ENCODE measurements around the gene MICU1.

GRCh38 chr10:72375585-72375984 is 250.3 kb downstream of the MICU1 start:
- TF ChIP-seq, protein P1, sequence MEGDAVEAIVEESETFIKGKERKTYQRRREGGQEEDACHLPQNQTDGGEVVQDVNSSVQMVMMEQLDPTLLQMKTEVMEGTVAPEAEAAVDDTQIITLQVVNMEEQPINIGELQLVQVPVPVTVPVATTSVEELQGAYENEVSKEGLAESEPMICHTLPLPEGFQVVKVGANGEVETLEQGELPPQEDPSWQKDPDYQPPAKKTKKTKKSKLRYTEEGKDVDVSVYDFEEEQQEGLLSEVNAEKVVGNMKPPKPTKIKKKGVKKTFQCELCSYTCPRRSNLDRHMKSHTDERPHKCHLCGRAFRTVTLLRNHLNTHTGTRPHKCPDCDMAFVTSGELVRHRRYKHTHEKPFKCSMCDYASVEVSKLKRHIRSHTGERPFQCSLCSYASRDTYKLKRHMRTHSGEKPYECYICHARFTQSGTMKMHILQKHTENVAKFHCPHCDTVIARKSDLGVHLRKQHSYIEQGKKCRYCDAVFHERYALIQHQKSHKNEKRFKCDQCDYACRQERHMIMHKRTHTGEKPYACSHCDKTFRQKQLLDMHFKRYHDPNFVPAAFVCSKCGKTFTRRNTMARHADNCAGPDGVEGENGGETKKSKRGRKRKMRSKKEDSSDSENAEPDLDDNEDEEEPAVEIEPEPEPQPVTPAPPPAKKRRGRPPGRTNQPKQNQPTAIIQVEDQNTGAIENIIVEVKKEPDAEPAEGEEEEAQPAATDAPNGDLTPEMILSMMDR (IDR thresholded peaks at IDR 0.05): no peak
- TF ChIP-seq EZH2 (IDR thresholded peaks at IDR 0.05): no peak
- no peak for TF ChIP-seq EZH2phosphoT487 (IDR thresholded peaks at IDR 0.05)

All from neural progenitor cell (in vitro differentiated cells).